HG03108 (cell line): Measurements from ENCODE around the gene ACOX1.

Experiments
- ATAC-seq: cut with Tn5 transposase; IDR thresholded peaks from one replicate; pipeline ENCODE4 v1.9.1; 2021; ENCODE audit warnings: moderate library complexity; ENCODE audit not compliant: unreplicated experiment

Gene ACOX1

GRCh38 chr17:75978938-75979704, at the start of gene ACOX1, which contains the start of gene TEN1:
TSS of gene ACOX1 (minus strand) at chr17:75979166. CDS start at chr17:75979073, 93 bp downstream.
TSS of gene TEN1 (plus strand) at chr17:75979240. CDS start at chr17:75986193, 6,953 bp downstream.
- ATAC-seq, result peak; percentile 95

DNA sequence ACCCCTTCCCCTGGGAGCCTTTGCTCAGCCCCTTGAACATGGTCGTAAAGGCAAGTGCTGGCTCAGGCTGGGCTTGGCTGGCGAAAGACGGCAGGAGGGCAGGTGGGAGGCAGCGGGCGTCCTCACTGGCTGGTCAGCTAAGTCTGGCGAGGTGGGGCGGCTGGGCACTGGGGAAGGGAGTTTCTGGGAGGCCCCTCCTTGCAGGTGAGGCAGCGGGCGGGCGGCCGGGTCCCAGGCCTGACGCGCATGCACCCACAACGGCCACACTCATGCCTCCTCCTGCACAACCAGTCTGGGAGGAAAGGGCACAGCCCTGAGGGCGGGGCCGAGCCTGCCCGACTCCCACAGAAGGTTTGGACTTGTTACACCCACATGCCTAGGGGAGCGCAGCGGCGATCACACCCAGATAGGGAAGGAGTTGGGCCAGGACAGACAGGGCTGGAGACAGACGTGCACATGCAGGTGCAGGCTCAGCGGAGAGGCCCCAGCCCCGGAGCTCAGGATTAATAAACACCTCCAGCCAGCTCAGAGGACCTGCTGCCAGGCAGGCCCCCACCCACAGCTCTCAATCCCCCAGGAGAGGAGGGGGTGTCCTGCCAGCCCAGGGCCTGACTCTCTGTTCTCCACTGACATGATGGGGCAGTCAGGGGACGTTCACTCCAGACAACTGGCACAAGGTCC, 48.3 kb upstream of the ACOX1 start, which contains the start of gene EVPL:
TSS of gene EVPL (minus strand) at position 148 of the 681 bp plus-strand sequence. CDS start at position 40, 108 bp downstream.
- no peak for ATAC-seq

- no peak for ATAC-seq
These were observed 47.8 kb upstream of the ACOX1 start for GRCh38 chr17:76026714-76027158.

DNA sequence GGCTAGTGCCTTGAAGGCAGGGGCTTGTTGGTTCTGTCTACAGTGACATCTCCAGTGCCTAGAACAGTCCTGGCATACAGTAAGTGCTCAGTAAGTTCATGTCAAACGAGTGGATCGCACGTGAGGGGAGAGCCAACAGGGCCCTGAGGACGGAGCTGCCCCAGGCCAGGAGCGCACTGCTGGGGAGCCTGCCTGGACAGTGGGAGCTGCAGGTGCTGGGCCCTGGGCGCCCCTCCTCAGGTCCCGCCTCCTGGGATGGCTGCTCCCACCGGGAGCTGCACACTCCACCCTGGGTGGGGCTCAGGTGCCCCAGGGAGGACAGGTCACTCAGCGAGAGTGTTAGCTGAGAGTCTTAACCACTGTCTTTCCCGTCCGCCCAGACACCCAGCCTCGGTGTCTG, 46.3 kb upstream of the ACOX1 start:
- ATAC-seq, result no peak

DNA sequence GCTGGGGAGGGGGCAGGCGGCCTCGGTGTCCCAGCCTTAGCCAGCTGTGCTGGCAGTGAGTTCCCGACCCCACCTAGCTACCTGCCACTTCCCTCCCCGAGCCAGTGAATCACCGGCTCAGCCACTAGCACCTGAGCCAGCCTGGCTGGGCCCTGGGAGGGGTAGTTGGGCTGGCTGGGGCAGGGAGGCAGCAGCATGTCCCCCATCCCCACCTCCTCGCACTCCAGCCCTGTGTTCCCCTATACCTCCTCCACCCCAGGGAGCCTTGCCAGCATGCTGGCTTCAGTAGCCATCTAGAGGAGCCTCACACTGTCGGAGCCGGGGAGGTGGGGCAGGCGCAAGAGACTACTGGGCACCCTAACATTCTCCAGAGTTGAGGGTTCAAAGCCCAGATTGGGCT, 45.4 kb upstream of the ACOX1 start:
- no peak for ATAC-seq

DNA sequence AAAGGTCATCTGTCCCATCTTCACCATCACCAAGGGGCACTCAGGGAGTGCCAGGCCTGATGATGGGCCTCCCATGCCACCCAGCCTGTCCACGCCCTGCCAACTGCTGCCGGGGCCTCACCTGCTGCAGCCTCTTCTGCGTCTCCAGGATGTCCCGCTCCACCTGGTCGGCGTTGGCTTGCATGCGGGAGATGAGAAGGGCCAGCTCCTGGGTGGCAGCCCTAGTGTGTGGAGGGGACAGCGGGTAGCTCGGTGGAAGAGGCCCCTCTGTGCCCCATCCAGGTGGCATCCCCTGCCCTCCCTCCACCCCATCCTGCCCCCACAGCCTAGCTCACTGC, 44.9 kb upstream of the ACOX1 start:
- no peak for ATAC-seq

DNA sequence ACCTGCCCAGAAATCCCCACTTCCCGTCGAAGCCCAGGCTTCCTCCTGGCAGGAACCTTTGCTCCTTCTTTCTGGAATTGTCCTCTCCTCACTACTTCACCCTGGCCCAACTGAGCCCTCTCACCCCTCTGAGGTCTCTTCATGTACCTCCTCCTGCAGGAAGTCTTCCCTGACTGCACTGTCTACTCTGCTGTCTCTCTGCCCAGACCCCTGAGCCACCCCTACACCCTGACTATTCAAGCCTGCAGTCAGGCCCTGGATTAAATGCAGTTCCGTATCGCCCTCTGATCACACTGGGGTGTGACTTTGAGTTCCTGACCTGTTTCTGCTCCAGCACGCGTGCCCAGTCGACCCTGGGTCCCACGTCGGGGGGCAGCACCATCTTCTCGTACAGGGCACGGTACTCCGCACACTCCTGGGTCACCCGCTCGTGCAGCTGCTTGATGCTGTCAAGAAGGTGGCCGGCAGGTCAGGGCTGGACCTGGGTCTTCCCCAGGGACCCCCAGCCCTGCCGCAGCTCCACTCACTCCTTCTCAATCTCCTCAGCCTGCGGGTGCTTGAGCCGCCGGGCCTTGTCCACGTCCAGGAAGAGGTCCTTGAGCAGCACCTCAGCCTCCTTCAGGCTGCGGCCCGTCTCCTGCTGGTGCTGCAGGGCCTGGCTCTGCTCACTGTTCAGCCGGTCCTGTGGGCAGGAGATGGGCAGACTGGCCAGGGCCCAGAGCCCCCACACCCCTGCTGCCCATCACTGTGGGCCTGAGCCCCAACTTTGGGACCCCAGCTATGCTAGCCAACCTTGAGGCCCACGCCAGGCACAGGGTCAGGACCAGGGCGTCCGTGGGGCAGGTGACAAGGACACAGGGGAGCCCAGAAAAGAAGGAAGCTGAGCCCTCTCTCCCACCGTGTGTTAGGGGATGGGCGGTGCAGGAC, 44.3 kb upstream of the ACOX1 start:
- no peak for ATAC-seq

- ATAC-seq, result no peak
These were observed 43.3 kb upstream of the ACOX1 start for GRCh38 chr17:76022285-76022684.

- ATAC-seq, result no peak
These were observed 41.0 kb upstream of the ACOX1 start for GRCh38 chr17:76019833-76020467.

- ATAC-seq, result no peak
These were observed 39.8 kb upstream of the ACOX1 start for GRCh38 chr17:76018801-76019200.

DNA sequence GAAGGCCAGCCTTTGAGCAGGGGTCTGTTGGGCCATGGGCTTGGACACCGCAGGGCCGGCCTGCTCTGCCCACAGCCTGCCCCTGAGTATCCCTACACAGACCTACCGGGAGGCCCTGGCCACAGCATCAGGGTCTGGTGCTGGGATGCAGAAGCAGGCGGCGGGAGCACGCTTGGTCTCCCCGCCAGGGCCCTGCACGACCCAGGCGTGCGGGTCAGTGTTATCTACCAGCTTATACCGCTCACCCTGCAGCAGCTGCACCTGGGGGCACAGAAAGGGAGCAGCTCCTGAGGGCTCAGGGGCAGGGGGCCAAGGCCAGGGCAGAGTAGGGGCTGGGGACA, 39.3 kb upstream of the ACOX1 start:
- no peak for ATAC-seq

DNA sequence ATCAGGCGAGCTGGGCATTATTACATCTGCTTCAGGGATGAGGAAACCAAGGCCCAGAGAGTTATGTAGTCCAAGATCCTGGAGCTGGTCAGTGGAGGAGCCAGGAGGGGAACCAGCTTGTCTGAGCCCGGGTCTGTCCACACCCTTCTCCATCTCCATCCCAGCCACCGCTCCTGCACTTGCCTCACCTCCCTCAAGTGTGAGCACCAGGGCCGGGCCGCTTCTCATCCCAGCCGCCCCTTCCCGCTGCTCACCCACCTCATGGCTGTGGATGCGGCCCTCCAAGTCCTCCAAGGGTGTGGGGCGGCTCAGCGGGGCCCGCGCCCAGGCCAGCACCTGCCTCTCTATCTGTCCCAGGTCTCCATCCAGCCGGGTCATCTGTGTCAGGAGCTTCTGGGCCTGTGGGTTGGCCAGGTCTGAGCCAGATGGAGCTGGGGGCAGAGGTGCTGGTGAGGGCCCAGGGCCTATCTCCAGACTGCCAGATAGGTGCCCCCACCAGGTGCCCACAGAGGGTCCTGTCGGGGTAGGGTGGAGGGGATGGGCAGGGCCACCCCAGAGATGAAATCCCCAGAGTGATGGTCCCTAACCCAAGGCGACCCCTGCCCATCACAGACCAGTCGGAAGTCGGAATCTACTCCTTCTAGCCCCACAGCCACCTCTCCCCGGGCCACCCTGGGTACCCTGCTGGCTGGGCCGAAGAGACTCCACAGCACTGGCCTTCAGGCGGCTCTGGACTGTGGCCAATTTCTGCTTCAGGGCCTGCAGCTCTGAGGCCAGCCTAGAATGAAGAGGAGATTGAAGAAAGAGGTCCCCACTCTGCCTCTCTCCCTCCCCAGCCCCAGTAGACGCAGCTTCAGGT, 38.7 kb upstream of the ACOX1 start:
- no peak for ATAC-seq

- ATAC-seq, result no peak
These were observed 35.9 kb upstream of the ACOX1 start for GRCh38 chr17:76014925-76015261.

- ATAC-seq, result peak; percentile 58
These were observed 35.3 kb upstream of the ACOX1 start for GRCh38 chr17:76014100-76014924.

DNA sequence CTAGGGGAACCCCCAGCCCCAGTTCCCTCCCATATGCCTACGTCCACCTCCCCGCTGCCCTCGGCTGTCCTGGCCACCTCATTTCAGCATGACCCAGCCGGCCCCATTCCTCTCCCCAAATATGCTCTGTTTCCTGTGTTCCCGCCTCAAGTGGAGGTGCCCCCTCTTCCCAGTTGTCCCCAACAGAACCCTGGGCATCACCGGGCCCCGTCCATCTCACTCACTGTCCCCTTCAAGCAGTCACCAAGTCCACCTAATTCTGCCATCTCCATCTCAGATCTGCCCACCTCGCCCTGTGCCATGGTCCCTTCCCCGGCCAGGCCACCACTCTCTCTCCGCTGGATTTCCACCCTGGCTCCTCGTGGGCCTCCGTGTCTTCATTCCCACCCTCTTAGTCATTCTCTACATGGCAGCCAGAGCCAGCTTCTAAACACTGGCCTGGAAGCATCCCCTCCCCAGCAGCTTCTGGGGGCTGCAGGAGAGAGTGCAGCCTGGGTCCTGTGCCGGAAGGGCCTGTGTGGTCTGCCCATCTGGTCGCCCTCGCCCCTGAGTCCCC, 34.5 kb upstream of the ACOX1 start:
- ATAC-seq, result no peak

- no peak for ATAC-seq
These were observed 33.0 kb upstream of the ACOX1 start for GRCh38 chr17:76011951-76012350.

DNA sequence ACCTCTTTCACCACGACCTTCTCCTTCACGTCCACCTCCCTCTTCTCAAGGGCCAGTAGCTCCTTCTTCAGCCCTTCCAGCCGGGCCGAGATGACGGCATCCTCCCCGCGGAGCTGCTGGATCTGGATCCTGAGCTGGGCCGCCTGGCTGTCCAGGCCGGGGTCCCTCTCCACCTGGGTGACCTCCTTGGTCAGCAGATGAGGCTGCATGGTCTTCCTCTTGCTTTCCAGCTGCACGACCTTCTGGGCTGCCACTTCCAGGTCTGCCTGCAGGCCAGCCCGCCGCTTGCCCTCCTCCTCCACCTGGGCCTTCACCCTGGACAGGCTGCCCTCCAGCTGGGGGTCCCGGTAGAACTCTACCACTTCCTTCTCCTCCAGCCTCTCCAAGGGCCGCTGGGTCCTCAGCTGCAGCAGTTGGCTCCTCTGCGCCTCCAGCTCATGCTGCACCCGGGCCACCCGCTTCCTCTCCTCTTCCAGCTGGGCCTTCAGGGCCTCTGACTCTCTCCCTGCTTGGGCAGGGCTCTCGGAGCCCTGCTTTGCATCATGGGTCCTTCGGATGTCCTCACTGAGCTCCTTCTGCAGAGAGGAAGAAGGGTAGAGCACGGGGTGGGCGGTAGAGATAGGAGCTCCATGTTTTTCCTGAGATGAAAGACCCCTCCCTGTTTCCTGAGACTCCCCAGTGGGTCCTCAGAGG, 31.1 kb upstream of the ACOX1 start:
- ATAC-seq, result no peak

DNA sequence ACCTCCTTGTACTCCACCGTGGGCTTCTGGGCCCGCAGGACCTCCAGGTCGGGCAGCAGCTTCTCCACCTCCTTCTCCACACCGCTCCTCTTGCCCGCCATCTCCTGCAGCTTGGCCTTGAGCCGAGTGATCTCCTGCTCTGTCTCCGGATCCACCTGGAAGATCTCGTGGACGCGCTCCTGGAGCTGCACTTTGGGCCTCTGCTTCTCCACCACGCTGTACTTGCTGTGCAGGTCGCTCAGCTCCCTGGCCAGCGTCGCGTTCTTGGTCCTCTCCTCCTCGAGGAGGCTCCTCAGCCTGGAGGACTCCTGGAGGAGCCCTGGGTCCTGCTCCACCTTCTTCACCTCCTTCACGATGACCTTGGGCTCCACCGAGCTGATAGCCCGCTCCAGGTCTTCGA, 30.5 kb upstream of the ACOX1 start:
- ATAC-seq, result no peak
